NCI-H446 treated with DMSO at 0.1 percent for 48 hours (cell line): ENCODE measurements around the gene NYAP2.

Experiments used
- DNase-seq: peaks from one replicate; lab custom pipeline; 2025; lab: John Stamatoyannopoulos, UW

Gene NYAP2

GRCh38 chr2:225429717-225430116 lies 30.2 kb downstream of the NYAP2 start:
- peak; percentile 95 for DNase-seq

- peak; percentile 35 for DNase-seq
Observed at GRCh38 chr2:225431105-225431863, 31.8 kb downstream of the NYAP2 start.

GRCh38 chr2:225434014-225434413 lies 34.5 kb downstream of the NYAP2 start:
- no peak for DNase-seq

- DNase-seq, result no peak
Observed at GRCh38 chr2:225437319-225437718, 37.8 kb downstream of the NYAP2 start.

GRCh38 chr2:225438248-225438647 lies 38.7 kb downstream of the NYAP2 start:
- DNase-seq, result no peak

GRCh38 chr2:225452677-225453076 lies 53.2 kb downstream of the NYAP2 start:
- no peak for DNase-seq

- no peak for DNase-seq
Observed at GRCh38 chr2:225454412-225454811, 54.9 kb downstream of the NYAP2 start.

GRCh38 chr2:225456619-225457260 lies 57.2 kb downstream of the NYAP2 start:
- DNase-seq, result no peak

- peak; percentile 75 for DNase-seq
Observed at GRCh38 chr2:225457482-225457881, 58.0 kb downstream of the NYAP2 start.

- DNase-seq, result no peak
Observed at GRCh38 chr2:225458431-225459117, 59.1 kb downstream of the NYAP2 start.

- no peak for DNase-seq
Observed at GRCh38 chr2:225462417-225462816, 62.9 kb downstream of the NYAP2 start.

- no peak for DNase-seq
Observed at GRCh38 chr2:225462945-225463344, 63.4 kb downstream of the NYAP2 start.

- no peak for DNase-seq
Observed at GRCh38 chr2:225463449-225463848, 63.9 kb downstream of the NYAP2 start.

GRCh38 chr2:225464346-225465025 lies 65.0 kb downstream of the NYAP2 start:
- DNase-seq, result no peak

GRCh38 chr2:225465827-225466226 lies 66.3 kb downstream of the NYAP2 start:
- DNase-seq, result no peak

GRCh38 chr2:225466891-225467604 lies 67.5 kb downstream of the NYAP2 start:
- DNase-seq, result no peak

GRCh38 chr2:225468131-225468530 lies 68.6 kb downstream of the NYAP2 start:
- no peak for DNase-seq

- no peak for DNase-seq
Observed at GRCh38 chr2:225471039-225471438, 71.5 kb downstream of the NYAP2 start.

GRCh38 chr2:225471482-225471881 lies 72.0 kb downstream of the NYAP2 start:
- no peak for DNase-seq

GRCh38 chr2:225472161-225472560 lies 72.7 kb downstream of the NYAP2 start:
- no peak for DNase-seq

GRCh38 chr2:225479386-225479785 lies 79.9 kb downstream of the NYAP2 start:
- DNase-seq, result no peak

GRCh38 chr2:225484751-225485150 lies 85.2 kb downstream of the NYAP2 start:
- DNase-seq, result no peak
